ENCODE data around the gene TMEM184A.

DNA sequence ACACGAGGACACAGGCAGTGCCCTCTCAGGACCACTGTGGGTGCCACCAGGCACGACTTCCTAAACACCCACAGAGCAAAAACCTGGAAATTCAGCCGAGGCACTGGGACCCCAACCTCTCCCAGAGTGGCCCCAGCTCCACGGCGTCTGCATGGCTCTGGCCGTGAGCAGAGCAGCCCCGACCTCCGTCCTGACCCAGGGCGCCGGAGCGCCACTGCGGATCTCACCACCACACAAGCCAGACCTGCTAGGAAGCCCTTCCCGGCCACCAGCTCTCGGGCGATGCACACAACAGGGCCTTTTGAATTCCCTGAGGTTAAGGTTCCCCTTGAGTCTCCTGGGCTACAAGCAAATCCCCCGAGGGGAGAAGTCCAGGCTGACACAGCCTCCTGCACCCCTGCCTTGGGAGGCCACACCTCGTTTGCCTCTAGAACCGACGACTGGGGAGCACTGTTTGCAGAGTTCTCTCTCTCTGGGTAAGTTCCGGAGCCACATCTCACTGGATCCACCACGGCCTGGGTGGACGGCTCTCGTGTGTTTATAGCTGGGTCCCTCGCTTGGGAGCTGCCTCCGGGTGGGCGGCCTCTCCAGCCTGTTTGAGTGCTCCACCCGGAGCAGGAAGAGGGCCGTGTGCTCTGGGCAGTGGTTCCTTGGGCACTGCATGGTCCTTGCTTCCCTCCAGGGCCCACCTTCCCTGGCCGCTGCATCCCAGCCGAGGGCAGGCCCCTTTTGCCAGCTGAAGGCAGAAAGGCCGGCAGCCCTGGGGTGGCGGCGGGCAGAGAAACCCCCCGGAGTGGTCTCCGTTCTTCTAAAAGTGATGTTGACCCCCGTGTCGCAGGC is 29.4 kb upstream of the TMEM184A start:
- TF ChIP-seq EZH2 (IDR thresholded peaks at IDR 0.05; ENCODE audit: borderline replicate concordance, insufficient read depth, low read depth, low read length, poor library complexity, severe bottlenecking), result no peak
- TF ChIP-seq, protein P1, sequence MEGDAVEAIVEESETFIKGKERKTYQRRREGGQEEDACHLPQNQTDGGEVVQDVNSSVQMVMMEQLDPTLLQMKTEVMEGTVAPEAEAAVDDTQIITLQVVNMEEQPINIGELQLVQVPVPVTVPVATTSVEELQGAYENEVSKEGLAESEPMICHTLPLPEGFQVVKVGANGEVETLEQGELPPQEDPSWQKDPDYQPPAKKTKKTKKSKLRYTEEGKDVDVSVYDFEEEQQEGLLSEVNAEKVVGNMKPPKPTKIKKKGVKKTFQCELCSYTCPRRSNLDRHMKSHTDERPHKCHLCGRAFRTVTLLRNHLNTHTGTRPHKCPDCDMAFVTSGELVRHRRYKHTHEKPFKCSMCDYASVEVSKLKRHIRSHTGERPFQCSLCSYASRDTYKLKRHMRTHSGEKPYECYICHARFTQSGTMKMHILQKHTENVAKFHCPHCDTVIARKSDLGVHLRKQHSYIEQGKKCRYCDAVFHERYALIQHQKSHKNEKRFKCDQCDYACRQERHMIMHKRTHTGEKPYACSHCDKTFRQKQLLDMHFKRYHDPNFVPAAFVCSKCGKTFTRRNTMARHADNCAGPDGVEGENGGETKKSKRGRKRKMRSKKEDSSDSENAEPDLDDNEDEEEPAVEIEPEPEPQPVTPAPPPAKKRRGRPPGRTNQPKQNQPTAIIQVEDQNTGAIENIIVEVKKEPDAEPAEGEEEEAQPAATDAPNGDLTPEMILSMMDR (IDR thresholded peaks at IDR 0.05), result no peak

All from B cell (primary cell).